NCI-H2227 (cell line): ENCODE data around the gene IQCE.
"Not testable (repeated sequence)": the region's sequence is repeated elsewhere in the genome, so short reads cannot be mapped to it uniquely, and the experiment has no call there.

ENCODE experiments used
- DNase-seq: peaks from one replicate; lab custom pipeline; 2025; ENCODE audit not compliant: unreplicated experiment; lab: John Stamatoyannopoulos, UW

IQCE gene

DNA sequence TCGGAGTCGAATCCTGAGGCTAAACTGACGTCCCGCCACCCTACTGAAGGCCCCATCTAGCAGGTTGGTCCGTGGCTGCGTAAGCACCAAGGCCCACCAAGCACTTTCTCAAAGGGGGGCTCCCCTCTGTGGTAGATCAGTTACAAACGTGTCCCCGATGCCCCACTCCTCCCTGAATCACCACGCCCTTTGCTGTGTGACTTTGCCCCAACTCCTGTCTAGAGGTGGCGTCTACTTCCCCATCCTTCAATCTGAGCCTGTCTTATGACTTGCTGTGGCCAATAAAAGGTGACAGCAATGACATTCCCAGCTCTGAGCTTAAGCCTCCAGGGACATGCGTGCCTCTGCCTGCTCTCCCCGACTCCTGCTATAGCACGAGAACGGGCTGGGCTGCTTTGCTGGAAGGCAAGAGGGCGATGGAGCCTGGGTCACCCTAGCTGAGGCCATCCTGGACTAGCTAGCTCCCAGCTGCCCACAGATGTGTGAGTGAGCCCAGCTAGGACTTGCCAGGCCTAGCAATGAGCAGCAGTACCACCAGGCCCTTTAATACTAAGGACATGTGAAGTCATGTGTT lies 26.5 kb upstream of the IQCE start:
- not testable (repeated sequence) for DNase-seq

DNA sequence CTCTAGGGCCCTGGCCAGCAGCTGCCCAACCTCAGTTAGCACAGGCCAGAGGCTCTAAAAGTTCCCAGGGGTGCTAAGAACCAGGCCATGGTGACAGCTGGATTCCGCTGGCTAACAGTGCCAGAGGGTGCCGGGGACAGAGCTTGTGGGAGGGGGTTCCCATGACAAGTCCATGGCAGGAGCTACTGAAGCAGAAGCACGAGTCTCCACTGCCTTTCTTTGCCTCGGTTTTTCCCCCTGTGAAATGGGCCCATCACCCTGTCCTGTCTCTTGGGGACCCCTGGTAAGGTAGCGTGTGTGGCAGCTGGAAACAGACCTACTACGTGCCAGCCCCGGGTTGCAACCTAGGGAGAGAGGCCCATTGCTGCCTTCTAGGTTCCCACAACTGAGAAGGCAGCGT lies 26.0 kb upstream of the IQCE start:
- not testable (repeated sequence) for DNase-seq

- DNase-seq, result not testable (repeated sequence)
Measured at GRCh38 chr7:2533566-2533965, 25.2 kb upstream of the IQCE start.

- not testable (repeated sequence) for DNase-seq
Measured at GRCh38 chr7:2534214-2534613, 24.6 kb upstream of the IQCE start.

- DNase-seq, result not testable (repeated sequence)
Measured at GRCh38 chr7:2535872-2536627, 22.7 kb upstream of the IQCE start.

- DNase-seq, result no peak
Measured at GRCh38 chr7:2537981-2538851, 20.6 kb upstream of the IQCE start.

DNA sequence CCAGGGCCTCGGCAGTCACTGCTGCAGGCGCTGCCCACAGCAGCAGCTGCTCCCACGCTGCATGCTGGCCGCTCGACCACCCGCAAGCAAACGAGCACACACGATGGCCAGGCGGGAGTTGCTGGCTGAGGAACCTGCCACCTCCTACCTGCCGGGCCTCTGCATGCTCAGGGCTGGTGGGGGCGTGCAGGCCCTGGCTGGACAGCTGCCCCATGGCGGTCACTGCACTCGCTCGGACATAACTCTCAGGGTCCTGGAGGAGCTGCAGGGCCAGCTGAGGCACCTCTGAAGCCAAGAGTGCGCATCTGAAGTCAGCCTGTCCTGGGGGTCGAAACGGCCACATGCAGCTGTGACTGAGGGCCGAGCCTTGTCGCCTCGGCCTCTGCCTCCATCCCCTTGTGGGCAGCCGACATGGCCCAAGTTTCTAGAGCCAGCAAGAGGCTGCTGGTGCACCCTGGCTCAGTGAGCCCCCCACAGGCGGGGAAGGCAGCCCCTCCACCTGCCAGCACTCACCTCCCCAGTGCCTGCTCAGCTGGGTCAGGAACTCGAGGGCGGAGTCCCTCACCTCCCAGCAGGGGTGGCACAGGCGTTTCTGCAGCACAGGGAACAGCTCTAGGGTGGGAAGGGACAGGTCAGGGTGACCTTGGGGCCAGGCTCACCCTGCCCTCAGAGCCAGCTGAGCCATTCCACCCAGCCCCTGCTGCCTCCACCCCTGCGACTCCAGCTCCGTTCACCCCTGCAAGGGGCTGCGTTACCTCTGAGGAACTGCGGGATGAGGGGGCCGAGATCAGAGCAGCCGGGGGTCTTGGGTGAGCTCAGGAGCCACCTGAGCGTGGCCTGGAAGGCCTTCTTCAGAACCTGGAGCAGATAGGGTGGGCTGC lies 19.5 kb upstream of the IQCE start:
- DNase-seq, result no peak

DNA sequence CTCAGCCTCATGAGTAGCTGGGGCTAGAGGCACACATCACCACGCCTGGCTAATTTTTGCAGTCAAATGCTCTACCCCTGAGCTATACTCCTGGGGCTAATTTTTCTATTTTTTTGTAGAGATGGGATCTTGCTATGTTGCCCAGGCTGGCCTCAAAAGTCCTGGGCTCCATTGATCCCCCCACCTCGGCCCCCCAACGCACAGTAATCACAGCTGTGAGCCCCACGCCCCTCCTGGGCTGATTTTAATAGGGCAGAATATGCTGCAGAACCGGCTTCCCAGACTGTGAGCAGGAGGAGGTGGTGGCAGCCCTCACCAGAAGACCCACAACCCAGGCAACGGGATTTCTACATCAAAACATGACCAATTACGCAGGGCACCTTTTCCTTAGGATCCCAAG lies 18.6 kb upstream of the IQCE start:
- DNase-seq, result no peak

- no peak for DNase-seq
Measured at GRCh38 chr7:2540641-2541051, 18.1 kb upstream of the IQCE start.

- no peak for DNase-seq
Measured at GRCh38 chr7:2541291-2542010, 17.3 kb upstream of the IQCE start.

DNA sequence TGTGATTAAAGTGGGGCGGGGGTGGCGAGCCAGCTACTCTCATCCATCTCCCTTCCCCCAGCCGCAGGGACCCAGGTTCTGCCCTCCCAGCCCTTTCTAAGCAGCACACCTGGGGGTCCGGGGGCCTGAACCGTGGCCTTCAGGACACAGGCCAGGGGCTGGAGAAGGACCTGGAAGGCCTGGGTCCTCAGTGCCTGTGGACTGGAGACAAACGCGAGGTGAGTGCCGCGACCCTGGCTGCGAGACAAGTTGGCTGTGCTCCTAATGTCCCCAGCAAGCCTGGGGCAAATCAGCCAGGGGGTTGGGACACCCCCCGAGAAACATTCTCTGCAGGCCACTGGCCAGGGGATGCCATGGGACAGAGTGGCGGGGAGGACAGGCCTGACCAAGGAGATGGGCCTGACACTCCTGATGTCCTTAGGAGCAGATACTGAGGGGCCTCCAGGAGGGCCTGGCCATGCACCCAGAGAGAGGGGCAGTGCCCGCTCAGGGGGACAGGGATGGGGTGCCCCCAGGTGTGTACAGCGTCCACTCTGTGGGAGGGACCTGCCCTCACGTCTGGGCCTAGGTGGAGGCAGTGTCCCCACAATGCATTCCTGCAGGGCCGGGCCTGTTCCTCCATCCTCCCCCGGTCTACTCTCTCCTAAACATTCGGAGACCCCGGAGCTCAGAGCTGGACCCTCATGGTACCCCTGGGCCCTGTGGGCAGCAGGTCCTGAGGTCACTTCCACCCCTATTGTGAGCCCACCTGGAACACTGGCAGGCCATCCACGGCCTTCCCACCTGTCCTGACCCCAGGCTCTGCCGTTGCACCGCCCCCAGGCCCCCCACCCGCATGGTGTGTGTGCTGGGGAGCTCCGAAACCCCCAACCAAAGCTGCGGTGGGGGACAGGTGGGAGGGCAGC lies 16.5 kb upstream of the IQCE start:
- DNase-seq, result no peak

DNA sequence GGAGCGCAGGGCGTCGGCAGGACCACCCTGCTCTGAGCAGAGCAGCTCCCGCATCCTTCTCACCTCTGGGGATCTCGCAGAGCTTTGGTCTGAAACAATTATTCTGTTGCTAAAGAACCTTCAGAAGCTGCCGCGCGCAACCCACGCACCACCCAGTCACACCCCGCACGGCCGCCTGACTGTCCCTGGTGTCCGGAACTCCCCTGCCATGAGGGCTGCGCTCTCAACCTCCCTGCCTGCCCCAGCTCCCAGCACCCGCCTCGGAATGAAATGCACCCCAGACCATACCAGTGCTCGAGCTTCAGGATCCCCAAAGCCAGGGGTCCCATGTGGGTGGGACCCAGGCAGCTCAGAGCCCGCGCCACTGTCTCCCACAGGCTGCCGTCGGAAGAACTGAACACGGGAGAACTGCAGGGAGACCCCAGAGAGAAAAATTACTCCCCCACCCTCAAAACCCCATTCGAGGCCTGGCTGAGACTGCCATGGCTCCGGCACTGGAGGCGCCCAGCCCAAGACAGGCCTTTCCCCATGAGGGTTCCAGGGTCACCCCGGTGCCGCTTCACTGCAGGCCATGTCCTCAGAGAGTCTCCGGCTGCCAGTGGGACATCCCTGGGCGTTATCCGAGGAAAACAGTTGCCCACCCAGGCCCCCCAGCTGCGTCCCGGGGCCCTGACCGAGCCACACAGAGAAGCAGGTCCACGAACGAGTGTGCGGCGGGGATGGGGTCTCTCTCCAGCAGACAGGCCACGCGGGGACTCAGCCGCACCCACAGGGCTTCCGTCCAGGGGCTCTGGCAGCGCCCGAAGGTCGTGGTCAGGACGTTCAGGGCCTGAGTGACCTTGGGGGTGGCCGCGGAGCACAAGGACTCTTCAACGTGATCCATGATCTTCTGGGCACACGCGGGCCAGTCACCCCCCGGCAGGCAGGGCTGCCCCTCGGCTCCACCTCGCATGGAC lies 15.6 kb upstream of the IQCE start:
- no peak for DNase-seq

GRCh38 chr7:2544541-2545188 lies 14.1 kb upstream of the IQCE start:
- DNase-seq, result no peak

DNA sequence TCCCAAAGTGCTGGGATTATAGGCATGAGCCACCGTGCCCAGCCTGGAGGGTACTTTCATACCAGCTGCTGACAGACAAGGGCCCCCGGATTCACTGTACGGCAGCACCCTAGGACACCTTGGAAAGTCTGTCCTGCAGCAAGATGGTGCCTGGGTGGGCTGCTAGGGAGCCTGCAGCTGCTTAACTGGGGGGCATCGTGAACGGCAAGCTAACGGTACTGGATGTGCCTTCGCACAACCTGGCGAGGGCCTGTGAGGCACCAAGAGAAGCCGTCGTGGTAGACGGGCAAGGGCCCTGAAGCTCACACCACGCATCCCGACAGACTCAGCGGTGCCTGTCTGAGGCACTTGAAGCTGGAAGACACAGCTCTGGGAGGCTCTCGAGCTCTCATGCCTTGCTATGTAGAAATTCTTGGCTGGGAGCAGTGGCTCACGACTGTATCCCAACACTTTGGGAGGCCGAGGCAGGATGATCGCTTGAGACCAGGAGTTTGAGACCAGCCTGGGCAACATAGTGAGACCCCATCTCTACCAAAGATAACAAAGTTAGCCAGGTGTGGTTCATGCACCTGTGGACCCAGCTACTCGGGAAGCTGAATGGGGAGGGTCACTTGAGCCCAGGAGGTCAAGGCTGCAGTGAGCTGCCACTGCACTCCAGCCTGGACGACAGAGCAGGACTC lies 12.9 kb upstream of the IQCE start:
- no peak for DNase-seq

GRCh38 chr7:2546776-2547586 lies 11.8 kb upstream of the IQCE start:
- DNase-seq, result no peak

DNA sequence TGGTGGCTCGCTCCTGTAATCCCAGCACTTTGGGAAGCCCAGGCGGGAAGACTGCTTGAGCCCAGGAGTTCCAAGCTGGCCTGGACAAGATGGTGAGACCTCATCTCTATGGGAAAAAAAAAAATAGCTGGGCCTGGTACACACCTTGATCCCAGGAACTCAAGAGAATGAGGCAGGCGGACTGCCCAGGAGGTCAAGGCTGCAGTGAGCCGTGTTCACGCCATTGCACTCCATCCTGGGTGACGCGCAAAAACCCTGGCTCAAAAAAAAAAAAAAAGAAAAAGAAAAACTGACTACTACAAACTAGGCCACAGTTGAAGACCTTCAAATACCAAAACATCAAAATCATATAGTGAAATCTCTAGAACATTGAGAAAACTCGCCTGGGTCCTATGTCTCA lies 7.4 kb upstream of the IQCE start:
- no peak for DNase-seq
